AG09319 (cell line): ENCODE measurements around the gene SGF29.

ENCODE experiments used
- DNase-seq: peaks from one replicate; pipeline ENCODE4 v3.0.0-alpha.2; 2010; ENCODE audit warnings: low read depth; ENCODE audit errors: extremely low read depth
- TF ChIP-seq, protein P1 (sequence below): IDR thresholded peaks from 2 replicates; pipeline ENCODE4 v1.5.1; 2011; ENCODE audit warnings: low read depth, mild to moderate bottlenecking, inconsistent platforms, low read length, moderate library complexity

SGF29 gene

GRCh38 chr16:28527985-28528384, 25.7 kb upstream of the SGF29 start:
- TF ChIP-seq, protein P1, sequence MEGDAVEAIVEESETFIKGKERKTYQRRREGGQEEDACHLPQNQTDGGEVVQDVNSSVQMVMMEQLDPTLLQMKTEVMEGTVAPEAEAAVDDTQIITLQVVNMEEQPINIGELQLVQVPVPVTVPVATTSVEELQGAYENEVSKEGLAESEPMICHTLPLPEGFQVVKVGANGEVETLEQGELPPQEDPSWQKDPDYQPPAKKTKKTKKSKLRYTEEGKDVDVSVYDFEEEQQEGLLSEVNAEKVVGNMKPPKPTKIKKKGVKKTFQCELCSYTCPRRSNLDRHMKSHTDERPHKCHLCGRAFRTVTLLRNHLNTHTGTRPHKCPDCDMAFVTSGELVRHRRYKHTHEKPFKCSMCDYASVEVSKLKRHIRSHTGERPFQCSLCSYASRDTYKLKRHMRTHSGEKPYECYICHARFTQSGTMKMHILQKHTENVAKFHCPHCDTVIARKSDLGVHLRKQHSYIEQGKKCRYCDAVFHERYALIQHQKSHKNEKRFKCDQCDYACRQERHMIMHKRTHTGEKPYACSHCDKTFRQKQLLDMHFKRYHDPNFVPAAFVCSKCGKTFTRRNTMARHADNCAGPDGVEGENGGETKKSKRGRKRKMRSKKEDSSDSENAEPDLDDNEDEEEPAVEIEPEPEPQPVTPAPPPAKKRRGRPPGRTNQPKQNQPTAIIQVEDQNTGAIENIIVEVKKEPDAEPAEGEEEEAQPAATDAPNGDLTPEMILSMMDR = no peak
- no peak for DNase-seq

- TF ChIP-seq, protein P1 = no peak
Measured at GRCh38 chr16:28528463-28528867, 25.3 kb upstream of the SGF29 start.

GRCh38 chr16:28529124-28529523, 24.6 kb upstream of the SGF29 start:
- TF ChIP-seq, protein P1 = no peak
- no peak for DNase-seq

More at GRCh38 chr16:28528463-28528867, 25.3 kb upstream of the SGF29 start:
- no peak for DNase-seq

- TF ChIP-seq, protein P1 = no peak
- no peak for DNase-seq
Measured at GRCh38 chr16:28531777-28532744, 21.7 kb upstream of the SGF29 start.

GRCh38 chr16:28532940-28533647, 20.6 kb upstream of the SGF29 start:
- no peak for DNase-seq

DNA sequence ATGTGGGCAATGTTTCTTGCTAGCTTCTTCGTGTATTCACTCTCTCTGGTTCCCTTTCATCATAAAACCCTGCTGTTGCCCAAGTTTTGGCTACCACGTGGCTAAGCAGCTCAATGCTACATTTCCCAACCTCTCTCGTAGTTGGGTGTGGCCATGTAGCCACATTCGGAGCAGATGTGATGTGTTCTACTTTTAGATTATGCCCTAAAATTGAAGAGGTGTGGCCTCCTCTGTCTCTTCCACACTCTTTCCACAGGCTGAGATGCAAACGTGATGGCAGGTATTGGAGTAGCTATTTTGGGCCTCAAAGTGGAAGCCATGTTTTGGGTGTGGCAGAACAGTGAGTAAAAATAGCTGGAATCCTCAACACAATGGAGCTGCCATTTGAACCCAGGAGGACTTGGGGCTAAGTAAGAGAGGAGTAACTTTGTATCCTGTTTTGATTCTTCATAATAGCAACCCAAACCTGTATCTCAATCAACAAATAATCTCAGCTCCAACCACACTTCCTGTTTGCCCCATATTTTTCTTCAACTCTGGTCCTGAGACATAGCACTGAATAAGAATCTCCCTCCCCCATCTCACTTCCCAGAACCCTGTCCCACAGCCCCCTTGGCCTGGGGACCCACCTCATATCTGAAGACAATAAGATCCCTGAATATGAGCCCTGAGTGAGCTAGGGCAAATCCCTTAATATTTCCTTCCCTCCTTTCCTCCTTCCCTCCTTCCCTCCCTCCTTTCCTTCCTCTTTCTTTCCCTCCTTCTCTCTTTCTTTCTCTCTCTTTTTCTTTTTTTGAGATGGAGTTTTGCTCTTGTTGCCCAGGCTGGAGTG, 19.0 kb upstream of the SGF29 start:
- TF ChIP-seq, protein P1 = no peak
- DNase-seq = peak; percentile 55

More at GRCh38 chr16:28532940-28533647, 20.6 kb upstream of the SGF29 start:
- TF ChIP-seq, protein P1 = no peak
